GM23338 (cell line): ENCODE measurements around the gene SVOPL. TPM values are rescaled to one million over a fixed set of nuclear protein-coding genes. Genes with fewer than 3 reads are reported as not detected.
A peak's percentile ranks its signal among the peaks of the same experiment; 100 is the strongest.

ENCODE experiments used
- ATAC-seq: fragments of 200-7000 bp; cut with Tn5 transposase; 3 replicates; pipeline ENCODE4 v1.9.1; 2020
- DNase-seq: peaks from one replicate; pipeline ENCODE4 v3.0.0-alpha.2; 2015; ENCODE audit warnings: low spot score
- H2AFZ ChIP-seq: fragments of 200-600 bp; sonication (generic); 2 replicates; pipeline ENCODE4 v1.8.0; 2016; ENCODE audit warnings: antibody characterized with exemption, mild to moderate bottlenecking, moderate library complexity
- H3F3A ChIP-seq: fragments of 200-600 bp; sonication (generic); replicated peaks from 2 replicates; pipeline ENCODE4 v1.8.0; 2017; ENCODE audit warnings: antibody characterized with exemption, mixed run types, low read depth
- H3K27ac ChIP-seq: fragments of 200-600 bp; sonication (generic); 2 replicates; pipeline ENCODE4 v1.6.1; 2016; ENCODE audit warnings: low read depth
- H3K27me3 ChIP-seq: fragments of 200-600 bp; sonication (generic); 2 replicates; pipeline ENCODE4 v1.8.0; 2016; ENCODE audit warnings: mild to moderate bottlenecking, mixed run types, moderate library complexity; ENCODE audit not compliant: insufficient read depth
- H3K36me3 ChIP-seq: fragments of 200-600 bp; sonication (generic); 2 replicates; pipeline ENCODE4 v1.8.0; 2016; ENCODE audit warnings: mild to moderate bottlenecking; ENCODE audit not compliant: insufficient read depth
- H3K4me1 ChIP-seq: fragments of 200-600 bp; sonication (generic); 2 replicates; pipeline ENCODE4 v1.8.0; 2016; ENCODE audit warnings: mild to moderate bottlenecking, moderate library complexity; ENCODE audit not compliant: insufficient read depth
- H3K4me2 ChIP-seq: fragments of 200-600 bp; sonication (generic); 2 replicates; pipeline ENCODE4 v1.7.1; 2017; ENCODE audit warnings: mixed run types
- H3K4me3 ChIP-seq: fragments of 200-600 bp; sonication (generic); 2 replicates; pipeline ENCODE4 v1.6.1; 2016; ENCODE audit warnings: mixed run types
- H3K79me2 ChIP-seq: fragments of 200-600 bp; sonication (generic); replicated peaks from 2 replicates; pipeline ENCODE4 v1.8.0; 2017; ENCODE audit warnings: mild to moderate bottlenecking; ENCODE audit not compliant: insufficient read depth
- H3K9me2 ChIP-seq: fragments of 200-600 bp; sonication (generic); 2 replicates; pipeline ENCODE4 v1.8.0; 2017; ENCODE audit not compliant: insufficient read depth
- H4K20me1 ChIP-seq: fragments of 200-600 bp; sonication (generic); replicated peaks from 2 replicates; pipeline ENCODE4 v1.8.0; 2017; ENCODE audit warnings: mild to moderate bottlenecking; ENCODE audit not compliant: insufficient read depth
- H3K27ac Mint-ChIP-seq: 2 replicates; pipeline ENCODE4 v1.8.0; 2020; ENCODE audit warnings: inconsistent platforms, mild to moderate bottlenecking, moderate library complexity, mixed read lengths
- H3K27me3 Mint-ChIP-seq: 3 replicates; pipeline ENCODE4 v1.8.0; 2022; ENCODE audit warnings: low read depth, mild to moderate bottlenecking, moderate library complexity, mixed read lengths, inconsistent platforms; ENCODE audit not compliant: insufficient read depth, poor library complexity
- H3K36me3 Mint-ChIP-seq: 3 replicates; pipeline ENCODE4 v1.8.0; 2021; ENCODE audit warnings: low read depth, mild to moderate bottlenecking, inconsistent platforms, moderate library complexity, mixed read lengths
- H3K4me1 Mint-ChIP-seq: 3 replicates; pipeline ENCODE4 v1.8.0; 2020; ENCODE audit warnings: mild to moderate bottlenecking, inconsistent platforms, mixed read lengths
- H3K4me3 Mint-ChIP-seq: 3 replicates; pipeline ENCODE4 v1.8.0; 2021; ENCODE audit warnings: moderate library complexity, mild to moderate bottlenecking, inconsistent platforms, mixed read lengths
- H3K9me3 Mint-ChIP-seq: 3 replicates; pipeline ENCODE4 v1.8.0; 2020; ENCODE audit warnings: moderate library complexity, mild to moderate bottlenecking, inconsistent platforms, mixed read lengths
- CREB1 ChIP-seq: fragments of 250-450 bp; sonication (Bioruptor Pico); IDR thresholded peaks from 2 replicates; pipeline ENCODE4 v1.5.0; 2020; ENCODE audit warnings: low read depth, mild to moderate bottlenecking, moderate library complexity
- CTCF ChIP-seq, 2 experiments: fragments of 200-600 bp in 1 of 2; sonication (generic) in 1 of 2; conservative IDR thresholded peaks; 2 replicates each; pipeline versions ENCODE4 v1.5.1 to v1.6.1; 2016 to 2017; ENCODE audit warnings: antibody characterized with exemption in 2 of 2, low read depth in 2 of 2, mild to moderate bottlenecking in 2 of 2, moderate library complexity in 1 of 2
- EZH2 ChIP-seq: fragments of 200-600 bp; sonication (generic); IDR thresholded peaks from one replicate; pipeline ENCODE4 v1.8.0; 2017; ENCODE audit warnings: antibody characterized with exemption, mild to moderate bottlenecking, low read depth; ENCODE audit not compliant: unreplicated experiment
- EZH2phosphoT487 ChIP-seq: fragments of 200-600 bp; sonication (generic); IDR thresholded peaks from one replicate; pipeline ENCODE4 v1.8.1; 2018; ENCODE audit warnings: antibody characterized with exemption; ENCODE audit not compliant: unreplicated experiment
- JUNB ChIP-seq: IDR thresholded peaks from one replicate; pipeline ENCODE4 v1.6.1; 2016; ENCODE audit warnings: antibody characterized with exemption; ENCODE audit not compliant: unreplicated experiment
- NANOG ChIP-seq: IDR thresholded peaks from 2 replicates; pipeline ENCODE4 v1.6.1; 2016; ENCODE audit warnings: antibody characterized with exemption, borderline replicate concordance
- POLR2AphosphoS5 ChIP-seq: IDR thresholded peaks from 2 replicates; pipeline ENCODE4 v1.6.1; 2016; ENCODE audit warnings: antibody characterized with exemption, low read depth
- ZNF114 ChIP-seq: fragments of 250-450 bp; sonication (Bioruptor Pico); IDR thresholded peaks from 2 replicates; pipeline ENCODE4 v1.5.0; 2020; ENCODE audit warnings: mild to moderate bottlenecking, moderate library complexity
- ZNF331 ChIP-seq: fragments of 250-450 bp; sonication (Bioruptor Pico); IDR thresholded peaks from 2 replicates; pipeline ENCODE4 v1.5.0; 2020; ENCODE audit warnings: low read depth, mild to moderate bottlenecking, moderate library complexity
- ZNF462 ChIP-seq: fragments of 250-450 bp; sonication (Bioruptor Pico); IDR thresholded peaks from 2 replicates; pipeline ENCODE4 v1.5.0; 2020; ENCODE audit warnings: mild to moderate bottlenecking, moderate library complexity
- polyA plus RNA-seq: library from polyadenylated mRNA; unstranded; fragments of >200 nt; fragmentation: Nextera tagmentation; extraction: Ambion mirVana; gene quantifications from 2 replicates; pipeline ENCODE4 v1.2.1, GENCODE V29; 2016
- total RNA-seq: library from RNA; depleted of rRNA; stranded (reverse); fragments of >200 nt; shearing (Covaris generic); gene quantifications from 2 replicates; pipeline ENCODE4 v1.2.3, GENCODE V29; 2014

The SVOPL gene
- total and polyA plus RNA-seq, 2 experiments from 2014 or later = 1.4 to 2.1 TPM

- H3K4me2 ChIP-seq = peak overlapping the region; percentile 28; the same call in 1 of the 2 replicates
- no peaks in the 10 kb centered on the region for H3K36me3 ChIP-seq
- ATAC-seq (no peak), DNase-seq (peak; percentile 14)
- no peaks in the 10 kb centered on the region; the same call in 1 of the 2 replicates for H3K9me2 ChIP-seq
- H3K79me2 ChIP-seq = no peaks in the 10 kb centered on the region
- H3K36me3 Mint-ChIP-seq = no peaks in the 10 kb centered on the region
- no peak overlapping the region for H3K4me3 Mint-ChIP-seq
- no peaks in the 10 kb centered on the region for H3K9me3 Mint-ChIP-seq
- peaks cover 16% of the 10 kb centered on the region for H3K4me1 Mint-ChIP-seq
- H2AFZ ChIP-seq = no peak overlapping the region
- no peak overlapping the region for H3K4me3 ChIP-seq
- TF ChIP-seq JUNB (no peak), EZH2 (no peak), ZNF114 (CRISPR knock-in tag) (no peak), POLR2AphosphoS5 (no peak), NANOG (peak; percentile 72; the same call in 1 of the 2 replicates), CREB1 (CRISPR knock-in tag) (no peak)
- no peaks in the 10 kb centered on the region for H3F3A ChIP-seq
- H3K27ac Mint-ChIP-seq = no peak overlapping the region
- H3K27me3 ChIP-seq = no peaks in the 10 kb centered on the region
- peaks cover 4% of the 10 kb centered on the region for H3K27me3 Mint-ChIP-seq
- H4K20me1 ChIP-seq = no peaks in the 10 kb centered on the region
- peaks cover 17% of the 10 kb centered on the region for H3K4me1 ChIP-seq
- 0 out of 2 replicates have a peak overlapping the region, but pooled peaks have one; percentile 2 for H3K27ac ChIP-seq
Measured at GRCh38 chr7:138625084-138625848, 75.9 kb downstream of the SVOPL start.

DNA sequence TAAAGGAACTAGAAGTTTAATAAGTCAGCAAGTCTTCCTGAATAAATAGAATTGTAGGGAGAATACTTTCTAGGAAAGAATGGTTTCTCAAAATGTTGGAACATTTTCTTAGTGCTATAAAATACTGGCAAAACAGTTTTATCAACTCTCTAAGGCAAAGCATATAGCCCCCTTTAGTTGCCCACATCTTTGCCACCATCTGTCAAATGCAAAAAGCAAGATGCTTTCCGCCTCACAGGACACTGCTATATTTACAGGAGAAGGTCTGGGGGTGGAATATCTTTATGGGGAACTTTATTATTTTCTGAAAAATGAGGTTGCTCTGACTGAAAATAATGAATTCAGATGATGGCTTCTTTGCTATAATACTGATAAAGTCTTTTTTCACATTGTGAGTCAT is 78.3 kb downstream of the SVOPL start:
- no peak overlapping the region for H3K4me2 ChIP-seq
- no peak for ATAC-seq
- TF ChIP-seq ZNF462 (no peak), EZH2phosphoT487 (no peak), ZNF114 (CRISPR knock-in tag) (no peak), ZNF331 (CRISPR knock-in tag) (no peak), NANOG (no peak), CTCF (conservative IDR thresholded peaks at IDR 0.05; ENCODE audit: low read depth in 2 of 2) (no peak)

More for the DNA sequence above, 78.3 kb downstream of the SVOPL start:
- H3K27me3 Mint-ChIP-seq = peaks cover 4% of the 10 kb centered on the region
- no peak overlapping the region for H3K27ac Mint-ChIP-seq
- DNase-seq = no peak
- Histone ChIP-seq H3K27me3 (no peaks in the 10 kb centered on the region), H3K4me1 (peaks cover 16% of the 10 kb centered on the region), H3K79me2 (no peaks in the 10 kb centered on the region), H3K36me3 (no peaks in the 10 kb centered on the region), H3K4me3 (no peak overlapping the region), H4K20me1 (no peaks in the 10 kb centered on the region), H3K27ac (no peak overlapping the region), H2AFZ (no peak overlapping the region), H3F3A (no peaks in the 10 kb centered on the region), H3K9me2 (no peaks in the 10 kb centered on the region; the same call in 1 of the 2 replicates)
- H3K36me3 Mint-ChIP-seq = no peaks in the 10 kb centered on the region
- no peaks in the 10 kb centered on the region for H3K9me3 Mint-ChIP-seq
- no peak overlapping the region for H3K4me3 Mint-ChIP-seq
- H3K4me1 Mint-ChIP-seq = peaks cover 12% of the 10 kb centered on the region
